Endothelial cell of umbilical vein (primary cell): Measurements from ENCODE around the gene SP9. TPM values are rescaled to one million over a fixed set of nuclear protein-coding genes. Genes with fewer than 3 reads are reported as not detected.

ENCODE experiments used
- BruUV-seq: library from RNA; stranded (reverse); fragments of 400-500 nt; replicated peaks from 2 replicates; lab custom pipeline; 2021; lab: Mats Ljungman, UMichigan
- CTCF ChIA-PET: fragments of 300-600, 350-600 bp; sonication (Branson Sonifier 250); formaldehyde crosslinking; loops from one replicate; lab custom pipeline; 2021; ENCODE audit warnings: antibody characterized with exemption, inconsistent platforms; lab: Charles Lee
- POLR2A ChIA-PET: fragments of 300-600, 350-600 bp; sonication (Branson Sonifier 250); formaldehyde crosslinking; loops from one replicate; lab custom pipeline; 2021; ENCODE audit warnings: antibody characterized with exemption, inconsistent platforms; lab: Charles Lee
- DNase-seq: peaks from one replicate; pipeline ENCODE4 v3.0.0-alpha.2; 2011; ENCODE audit warnings: low read depth, low spot score
- FAIRE-seq: peaks from 2 replicates; lab custom pipeline; 2011; peaks lifted over from hg19 to GRCh38; lab: Jason Lieb, UNC
- H2AFZ ChIP-seq: 2 replicates; pipeline ENCODE4 v1.6.0; 2012; ENCODE audit warnings: low read depth, low read length, control low read depth, inconsistent platforms
- H3K27ac ChIP-seq: 2 replicates; pipeline ENCODE4 v1.5.1; 2011; ENCODE audit warnings: low read depth, mild to moderate bottlenecking, control low read depth, low read length, moderate library complexity; ENCODE audit not compliant: insufficient read depth
- H3K27me3 ChIP-seq, 2 experiments: 2 replicates each; pipeline versions ENCODE4 v1.6.0 to v1.6.1; 2011; ENCODE audit warnings: low read length in 2 of 2, mixed read lengths in 1 of 2; ENCODE audit not compliant: control insufficient read depth in 2 of 2, insufficient read depth in 2 of 2
- H3K36me3 ChIP-seq, 2 experiments: 2 replicates in 1 of 2; 3 replicates in 1 of 2; pipeline ENCODE4 v1.5.1; 2011; ENCODE audit warnings: low read length in 2 of 2, mild to moderate bottlenecking in 1 of 2, moderate library complexity in 1 of 2; ENCODE audit not compliant: control insufficient read depth in 2 of 2, insufficient read depth in 2 of 2; ENCODE audit errors: extremely low read depth in 1 of 2
- H3K4me1 ChIP-seq: 3 replicates; pipeline ENCODE4 v1.5.1; 2011; ENCODE audit warnings: mild to moderate bottlenecking, low read length; ENCODE audit not compliant: control insufficient read depth, insufficient read depth; ENCODE audit errors: extremely low read depth
- H3K4me2 ChIP-seq: 2 replicates; pipeline ENCODE4 v1.6.1; 2011; ENCODE audit warnings: low read length, control low read depth, mixed read lengths; ENCODE audit not compliant: insufficient read depth
- H3K4me3 ChIP-seq, 3 experiments: fragments of 200-600 bp in 1 of 3; sonication (generic), shearing (Covaris generic) in 1 of 3; replicated peaks in 1 of 3; 2 replicates each; pipeline ENCODE4 v1.5.1; 2011 to 2016; ENCODE audit warnings: control low read depth in 3 of 3, low read length in 3 of 3, mild to moderate bottlenecking in 2 of 3, inconsistent platforms in 1 of 3, low read depth in 1 of 3, moderate library complexity in 1 of 3; ENCODE audit not compliant: insufficient read depth in 1 of 3
- H3K79me2 ChIP-seq: 2 replicates; pipeline ENCODE4 v1.6.0; 2012; ENCODE audit warnings: low read length, inconsistent platforms; ENCODE audit not compliant: control insufficient read depth, insufficient read depth
- H3K9ac ChIP-seq: replicated peaks from 2 replicates; pipeline ENCODE3; 2011; ENCODE audit warnings: low read length, control low read depth; ENCODE audit not compliant: insufficient read depth; ENCODE audit errors: extremely low read depth
- H3K9me1 ChIP-seq: replicated peaks from 3 replicates; pipeline ENCODE4 v1.6.0; 2011; ENCODE audit warnings: mild to moderate bottlenecking, low read length; ENCODE audit not compliant: control insufficient read depth, insufficient read depth; ENCODE audit errors: extremely low read depth
- H3K9me3 ChIP-seq: replicated peaks from 2 replicates; pipeline ENCODE4 v1.5.1; 2012; ENCODE audit warnings: low read length, inconsistent platforms; ENCODE audit not compliant: control insufficient read depth, insufficient read depth
- H4K20me1 ChIP-seq: replicated peaks from 2 replicates; pipeline ENCODE3; 2011; ENCODE audit warnings: mild to moderate bottlenecking, low read length; ENCODE audit not compliant: control insufficient read depth, insufficient read depth; ENCODE audit errors: extremely low read depth
- EZH2 ChIP-seq: IDR thresholded peaks from 2 replicates; pipeline ENCODE4 v1.6.1; 2012; ENCODE audit warnings: borderline replicate concordance, low read depth, mild to moderate bottlenecking, moderate library complexity, low read length, inconsistent platforms; ENCODE audit not compliant: severe bottlenecking
- FOS ChIP-seq: IDR thresholded peaks from 2 replicates; pipeline ENCODE4 v1.6.1; 2011; ENCODE audit warnings: mild to moderate bottlenecking, low read length, moderate library complexity, borderline replicate concordance; ENCODE audit not compliant: insufficient read depth
- GATA2 ChIP-seq: IDR thresholded peaks from 2 replicates; pipeline ENCODE4 v1.7.0; 2011; ENCODE audit warnings: low read depth, mild to moderate bottlenecking, moderate library complexity, mixed read lengths, low read length; ENCODE audit not compliant: insufficient read length, insufficient read depth
- JUN ChIP-seq: IDR thresholded peaks from 2 replicates; pipeline ENCODE4 v1.6.1; 2011; ENCODE audit warnings: borderline replicate concordance, low read depth; ENCODE audit not compliant: insufficient read length, insufficient read depth
- MYC ChIP-seq: IDR thresholded peaks from one replicate; pipeline ENCODE4 v1.6.1; 2011; ENCODE audit warnings: mild to moderate bottlenecking, low read depth, low read length
- POLR2A ChIP-seq: IDR thresholded peaks from 2 replicates; pipeline ENCODE4 v1.6.1; 2012; ENCODE audit warnings: low read depth, mild to moderate bottlenecking, control low read depth, low read length
- POLR2AphosphoS5 ChIP-seq: IDR thresholded peaks from 2 replicates; pipeline ENCODE4 v1.6.1; 2012; ENCODE audit warnings: low read depth, mild to moderate bottlenecking, control low read depth, low read length, moderate library complexity; ENCODE audit not compliant: insufficient read depth
- dilution Hi-C: fragments of 300-500 bp; cut with MboI; formaldehyde crosslinking; loops from one replicate; pipeline ENCODE4 v1.15.0; 2019; ENCODE audit warnings: low sequenced_read_pairs; ENCODE audit not compliant: extremely low pct_ligation_motif_present
- intact Hi-C: fragments of 100-400 bp; cut with micrococcal nuclease; formaldehyde crosslinking; loops from one replicate; pipeline ENCODE4 v1.10.0; 2022
- polyA plus RNA-seq, 4 experiments: library from polyadenylated mRNA; depleted of rRNA in 3 of 4; stranded (reverse) in 3 of 4; unstranded in 1 of 4; fragments of >200 nt; gene quantifications; 2 replicates each; pipeline versions ENCODE4 v1.2.1 to v1.2.3, GENCODE V29; 2011 to 2012; ENCODE audit warnings: missing spikeins in 1 of 4
- total RNA-seq: library from RNA; stranded (reverse); gene quantifications from 2 replicates; pipeline ENCODE4 v1.2.3, GENCODE V29; 2021
- TF ChIP-seq, protein P1 (sequence below), 2 donors: IDR thresholded peaks; 1 replicate in 1 of 2; 2 replicates in 1 of 2; pipeline ENCODE4 v1.5.1; 2011; ENCODE audit warnings: low read length in 2 of 2, mild to moderate bottlenecking in 2 of 2, moderate library complexity in 2 of 2, control low read depth in 1 of 2, inconsistent platforms in 1 of 2, low read depth in 1 of 2; ENCODE audit not compliant: insufficient read depth in 1 of 2; ENCODE audit errors: extremely low read depth in 1 of 2
- TF ChIP-seq, protein P2 (sequence below): IDR thresholded peaks from 2 replicates; pipeline ENCODE4 v1.6.1; 2011; ENCODE audit not compliant: insufficient read depth, insufficient read length

The SP9 gene
- total and polyA plus RNA-seq, 2 donors (not counting 3 experiments of a cell fraction or from before 2014, with no cell fraction given), result not detected

DNA sequence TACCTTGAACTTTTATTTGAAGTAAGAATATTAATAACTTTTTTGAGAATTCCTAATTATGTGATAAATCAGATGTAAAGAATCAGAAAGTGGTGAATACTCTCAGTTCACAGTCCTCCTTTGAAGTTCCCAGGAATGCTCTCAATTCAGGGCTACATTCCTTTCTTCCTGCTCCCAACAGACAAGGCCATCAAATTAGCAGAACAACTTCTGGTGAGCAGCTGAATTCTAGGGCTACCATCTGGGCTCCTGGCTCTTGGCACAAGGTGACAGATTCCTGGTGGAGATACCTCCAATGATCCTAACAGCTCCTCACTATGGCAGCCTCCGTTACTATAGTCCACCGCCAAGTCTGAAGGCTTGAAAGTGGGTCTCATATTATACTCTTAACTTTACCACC, 48.6 kb upstream of the SP9 start:
- Histone ChIP-seq H3K27ac (no peak overlapping the region), H4K20me1 (no peaks in the 10 kb centered on the region), H2AFZ (no peak overlapping the region), H3K9me1 (no peaks in the 10 kb centered on the region), H3K4me1 (no peaks in the 10 kb centered on the region), H3K79me2 (no peaks in the 10 kb centered on the region), H3K4me2 (no peak overlapping the region), H3K27me3 (peaks cover 0 to 11% of the 10 kb centered on the region in 2 experiments), H3K9me3 (no peaks in the 10 kb centered on the region), H3K36me3 (no peaks in the 10 kb centered on the region), H3K9ac (no peak overlapping the region), H3K4me3 (no peak overlapping the region)
- no TSS peak for BruUV-seq
- intact Hi-C loops, result no loop called here
- ChIA-PET CTCF (no interaction called here), POLR2A (no interaction called here)
- dilution Hi-C loops, result no loop called here
- FAIRE-seq (no peak), DNase-seq (no peak)
- TF ChIP-seq JUN (no peak), FOS (no peak), POLR2A (no peak), POLR2AphosphoS5 (no peak), MYC (no peak), EZH2 (no peak), GATA2 (no peak)
- TF ChIP-seq, protein P1, sequence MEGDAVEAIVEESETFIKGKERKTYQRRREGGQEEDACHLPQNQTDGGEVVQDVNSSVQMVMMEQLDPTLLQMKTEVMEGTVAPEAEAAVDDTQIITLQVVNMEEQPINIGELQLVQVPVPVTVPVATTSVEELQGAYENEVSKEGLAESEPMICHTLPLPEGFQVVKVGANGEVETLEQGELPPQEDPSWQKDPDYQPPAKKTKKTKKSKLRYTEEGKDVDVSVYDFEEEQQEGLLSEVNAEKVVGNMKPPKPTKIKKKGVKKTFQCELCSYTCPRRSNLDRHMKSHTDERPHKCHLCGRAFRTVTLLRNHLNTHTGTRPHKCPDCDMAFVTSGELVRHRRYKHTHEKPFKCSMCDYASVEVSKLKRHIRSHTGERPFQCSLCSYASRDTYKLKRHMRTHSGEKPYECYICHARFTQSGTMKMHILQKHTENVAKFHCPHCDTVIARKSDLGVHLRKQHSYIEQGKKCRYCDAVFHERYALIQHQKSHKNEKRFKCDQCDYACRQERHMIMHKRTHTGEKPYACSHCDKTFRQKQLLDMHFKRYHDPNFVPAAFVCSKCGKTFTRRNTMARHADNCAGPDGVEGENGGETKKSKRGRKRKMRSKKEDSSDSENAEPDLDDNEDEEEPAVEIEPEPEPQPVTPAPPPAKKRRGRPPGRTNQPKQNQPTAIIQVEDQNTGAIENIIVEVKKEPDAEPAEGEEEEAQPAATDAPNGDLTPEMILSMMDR (IDR thresholded peaks at IDR 0.05; ENCODE audit: extremely low read depth in 1 of 2, insufficient read depth in 1 of 2, low read depth in 1 of 2, low read length in 2 of 2), result no peak
- TF ChIP-seq, protein P2, sequence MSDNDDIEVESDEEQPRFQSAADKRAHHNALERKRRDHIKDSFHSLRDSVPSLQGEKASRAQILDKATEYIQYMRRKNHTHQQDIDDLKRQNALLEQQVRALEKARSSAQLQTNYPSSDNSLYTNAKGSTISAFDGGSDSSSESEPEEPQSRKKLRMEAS, result no peak
